ENCODE data around the gene COX7A1.

GRCh38 chr19:36196249-36196648, 44.0 kb upstream of the COX7A1 start:
- TF ChIP-seq CTCF (IDR thresholded peaks at IDR 0.05; ENCODE audit: low read depth, low read length, poor library complexity, severe bottlenecking) (no peak), EZH2phosphoT487 (IDR thresholded peaks at IDR 0.05; ENCODE audit: borderline replicate concordance, low read length) (no peak)
